Thyroid gland (tissue), 4 donors: ENCODE results near the gene SCRG1. TPM values are rescaled to one million over a fixed set of nuclear protein-coding genes. Genes with fewer than 3 reads are reported as not detected.

ENCODE experiments used
- DNase-seq, 2 donors: peaks; one replicate each; pipeline ENCODE4 v3.0.0-alpha.2; 2019
- H3K27ac ChIP-seq, 3 donors: fragments of 200-600 bp; sonication (generic); 1 replicate in 2 of 3; 2 replicates in 1 of 3; pipeline ENCODE4 v1.5.1; 2016 to 2019; ENCODE audit warnings: mild to moderate bottlenecking in 1 of 3, moderate library complexity in 1 of 3
- H3K27me3 ChIP-seq: fragments of 200-600 bp; sonication (generic); one replicate; pipeline ENCODE4 v1.5.1; 2019
- H3K36me3 ChIP-seq, 2 donors: fragments of 200-600 bp; sonication (generic); one replicate each; pipeline ENCODE4 v1.5.1; 2016 to 2019
- H3K4me1 ChIP-seq, 2 donors: fragments of 200-600 bp; sonication (generic); one replicate each; pipeline ENCODE4 v1.5.1; 2017 to 2019
- H3K4me3 ChIP-seq, 3 donors: fragments of 200-600 bp; sonication (generic); replicated peaks in 1 of 3; 1 replicate in 2 of 3; 2 replicates in 1 of 3; pipeline ENCODE4 v1.5.1; 2016; ENCODE audit warnings: mild to moderate bottlenecking in 1 of 3
- H3K9me3 ChIP-seq: fragments of 200-600 bp; sonication (generic); one replicate; pipeline ENCODE4 v1.5.1; 2017
- POLR2A ChIP-seq, 2 donors: fragments of 450-650 bp; IDR thresholded peaks; one replicate each; pipeline ENCODE4 v1.6.1; 2017; ENCODE audit warnings: antibody characterized with exemption in 2 of 2, mild to moderate bottlenecking in 2 of 2, moderate library complexity in 1 of 2
- WGBS, 2 donors: methylation state at CpG; one replicate each; pipeline ENCODE4 v1.1.5; 2017; 5-methylcytosine and 5-hydroxymethylcytosine counted together
- intact Hi-C: fragments of 100-400 bp; cut with DNase I; formaldehyde crosslinking; loops from one replicate; pipeline ENCODE4 v1.15.1; 2023
- total RNA-seq, 4 donors: library from RNA; depleted of rRNA; stranded (reverse); fragments of >200 nt; gene quantifications; one replicate each; pipeline ENCODE4 v1.2.3, GENCODE V29; 2016
- TF ChIP-seq, protein P1 (sequence below), 6 experiments: fragments of 200-600 bp in 3 of 6; fragments of 450-650 bp in 3 of 6; sonication (generic) in 3 of 6; IDR thresholded peaks; one replicate each; pipeline ENCODE4 v1.5.1; 2016 to 2019; ENCODE audit warnings: antibody characterized with exemption in 6 of 6, mild to moderate bottlenecking in 2 of 6, inconsistent platforms in 1 of 6, moderate library complexity in 1 of 6

Gene SCRG1
- total RNA-seq, 4 donors from 2014 or later = 0.11 to 0.27 TPM; not detected in 2

DNA sequence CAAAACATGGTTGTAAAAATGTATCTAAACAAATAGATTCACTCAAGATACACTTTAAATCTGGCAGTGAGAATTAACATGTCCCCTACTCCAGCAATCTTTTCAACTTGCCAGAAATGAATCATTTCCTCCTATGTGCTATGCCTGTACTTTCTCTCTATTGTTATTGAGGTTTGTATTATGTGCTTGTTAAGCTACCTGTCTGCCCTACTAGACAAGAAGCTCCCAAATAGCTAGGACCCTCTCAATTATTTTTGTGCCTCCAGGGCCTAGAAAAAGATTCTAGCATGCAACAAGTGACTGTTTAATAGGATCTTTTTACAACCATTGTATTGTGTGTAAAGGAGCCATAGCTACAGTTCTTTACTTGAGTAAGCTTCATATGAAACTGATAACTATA, 31.6 kb downstream of the SCRG1 start:
- TF ChIP-seq, protein P1, sequence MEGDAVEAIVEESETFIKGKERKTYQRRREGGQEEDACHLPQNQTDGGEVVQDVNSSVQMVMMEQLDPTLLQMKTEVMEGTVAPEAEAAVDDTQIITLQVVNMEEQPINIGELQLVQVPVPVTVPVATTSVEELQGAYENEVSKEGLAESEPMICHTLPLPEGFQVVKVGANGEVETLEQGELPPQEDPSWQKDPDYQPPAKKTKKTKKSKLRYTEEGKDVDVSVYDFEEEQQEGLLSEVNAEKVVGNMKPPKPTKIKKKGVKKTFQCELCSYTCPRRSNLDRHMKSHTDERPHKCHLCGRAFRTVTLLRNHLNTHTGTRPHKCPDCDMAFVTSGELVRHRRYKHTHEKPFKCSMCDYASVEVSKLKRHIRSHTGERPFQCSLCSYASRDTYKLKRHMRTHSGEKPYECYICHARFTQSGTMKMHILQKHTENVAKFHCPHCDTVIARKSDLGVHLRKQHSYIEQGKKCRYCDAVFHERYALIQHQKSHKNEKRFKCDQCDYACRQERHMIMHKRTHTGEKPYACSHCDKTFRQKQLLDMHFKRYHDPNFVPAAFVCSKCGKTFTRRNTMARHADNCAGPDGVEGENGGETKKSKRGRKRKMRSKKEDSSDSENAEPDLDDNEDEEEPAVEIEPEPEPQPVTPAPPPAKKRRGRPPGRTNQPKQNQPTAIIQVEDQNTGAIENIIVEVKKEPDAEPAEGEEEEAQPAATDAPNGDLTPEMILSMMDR (IDR thresholded peaks at IDR 0.05) = no peak
- TF ChIP-seq POLR2A (IDR thresholded peaks at IDR 0.05) = no peak
- intact Hi-C loops = no loop called here
- Histone ChIP-seq H3K27ac (no peak overlapping the region), H3K27me3 (no peaks in the 10 kb centered on the region), H3K9me3 (no peaks in the 10 kb centered on the region), H3K4me3 (no peak overlapping the region), H3K36me3 (no peaks in the 10 kb centered on the region), H3K4me1 (no peaks in the 10 kb centered on the region)
- no peak for DNase-seq

GRCh38 chr4:173365359-173365996, 33.4 kb downstream of the SCRG1 start:
- Histone ChIP-seq H3K4me1 (no peaks in the 10 kb centered on the region), H3K4me3 (no peak overlapping the region), H3K9me3 (no peaks in the 10 kb centered on the region), H3K27ac (no peak overlapping the region), H3K27me3 (no peaks in the 10 kb centered on the region), H3K36me3 (no peaks in the 10 kb centered on the region)
- TF ChIP-seq, protein P1 (IDR thresholded peaks at IDR 0.05) = no peak
- TF ChIP-seq POLR2A (IDR thresholded peaks at IDR 0.05) = no peak
- intact Hi-C loops = no loop called here
- no peak for DNase-seq
- WGBS, 2 donors = 51 to 54% methylated on average over 2 of the region's 2 CpGs

- no peak for TF ChIP-seq POLR2A (IDR thresholded peaks at IDR 0.05)
- TF ChIP-seq, protein P1 (IDR thresholded peaks at IDR 0.05) = no peak
- DNase-seq = peak in 1 of 2 donors; percentile 31
- no peaks in the 10 kb centered on the region for H3K27me3 ChIP-seq
- 76 to 77% methylated on average over 3 of the region's 3 CpGs for WGBS, 2 donors
- no peaks in the 10 kb centered on the region for H3K9me3 ChIP-seq
- no peak overlapping the region for H3K27ac ChIP-seq
- H3K36me3 ChIP-seq = no peaks in the 10 kb centered on the region
- H3K4me3 ChIP-seq = no peak overlapping the region
- intact Hi-C loops = no loop called here
- H3K4me1 ChIP-seq = no peaks in the 10 kb centered on the region
These were observed 36.2 kb downstream of the SCRG1 start for GRCh38 chr4:173362666-173363065.

DNA sequence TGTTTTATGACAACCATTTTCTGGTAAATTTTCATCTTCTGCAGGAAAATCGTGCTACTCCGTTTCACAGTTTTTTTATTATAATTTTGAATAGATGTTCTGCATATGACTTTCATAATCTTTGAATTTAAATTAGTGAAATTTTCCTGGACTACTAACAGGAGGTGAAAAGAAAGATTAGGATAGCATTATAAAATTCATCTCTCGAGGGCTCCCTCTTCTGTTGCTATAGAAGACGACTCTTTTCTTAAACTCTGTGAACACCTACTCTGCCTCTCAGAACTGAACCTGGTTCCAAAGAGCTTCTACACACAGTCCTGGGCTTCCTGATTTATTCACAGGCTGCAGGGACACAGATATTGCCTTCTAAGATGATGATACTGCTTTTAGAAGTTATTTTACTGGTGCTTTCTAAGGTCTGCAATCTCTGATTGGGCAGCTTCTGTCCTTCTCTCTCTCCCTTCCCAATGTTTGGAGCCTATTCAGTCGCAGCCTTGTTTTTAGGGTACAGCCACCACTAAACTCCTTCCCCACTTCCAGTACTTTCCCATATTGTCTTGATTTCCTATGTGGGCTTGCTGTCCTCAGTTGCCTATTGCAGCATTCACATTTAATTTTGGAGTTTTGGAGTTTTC, 38.2 kb downstream of the SCRG1 start:
- Histone ChIP-seq H3K4me1 (no peaks in the 10 kb centered on the region), H3K4me3 (no peak overlapping the region), H3K27ac (no peak overlapping the region), H3K27me3 (no peaks in the 10 kb centered on the region), H3K36me3 (no peaks in the 10 kb centered on the region), H3K9me3 (no peaks in the 10 kb centered on the region)
- intact Hi-C loops = no loop called here
- TF ChIP-seq, protein P1 (IDR thresholded peaks at IDR 0.05) = peak in 1 of 6 experiments; percentile 14
- no peak for TF ChIP-seq POLR2A (IDR thresholded peaks at IDR 0.05)
- WGBS, 2 donors = 52 to 62% methylated on average over 5 of the region's 5 CpGs
- DNase-seq = no peak

GRCh38 chr4:173357939-173358338, 41.0 kb downstream of the SCRG1 start:
- TF ChIP-seq POLR2A (IDR thresholded peaks at IDR 0.05) = no peak
- WGBS, 2 donors = 60 to 65% methylated on average over 2 of the region's 2 CpGs
- no peak overlapping the region for H3K27ac ChIP-seq
- no peaks in the 10 kb centered on the region for H3K4me1 ChIP-seq
- intact Hi-C loops = no loop called here
- no peaks in the 10 kb centered on the region for H3K9me3 ChIP-seq
- no peak for DNase-seq
- H3K36me3 ChIP-seq = no peaks in the 10 kb centered on the region
- no peak overlapping the region for H3K4me3 ChIP-seq
- H3K27me3 ChIP-seq = no peaks in the 10 kb centered on the region
